Calu3 (cell line): Measurements from ENCODE around the gene CSPG4. TPM values are rescaled to one million over a fixed set of nuclear protein-coding genes. Genes with fewer than 3 reads are reported as not detected.
A peak's percentile ranks its signal among the peaks of the same experiment; 100 is the strongest.
"Not testable (repeated sequence)": the region's sequence is repeated elsewhere in the genome, so short reads cannot be mapped to it uniquely, and the experiment has no call there.

Experiments
- BruUV-seq: library from RNA; stranded (reverse); fragments of 400-500 nt; replicated peaks from 2 replicates; lab custom pipeline; 2021; lab: Mats Ljungman, UMichigan
- CTCF ChIA-PET: fragments of 300-600 bp; sonication (Branson Sonifier 250); formaldehyde crosslinking; loops from one replicate; lab custom pipeline; 2022; ENCODE audit warnings: antibody characterized with exemption; lab: Charles Lee
- DNase-seq: peaks from one replicate; pipeline ENCODE4 v3.0.0; 2022
- H3K27ac Mint-ChIP-seq: one replicate; pipeline ENCODE4 v1.8.0; 2022; ENCODE audit warnings: mixed read lengths; ENCODE audit not compliant: unreplicated experiment
- H3K27me3 Mint-ChIP-seq: one replicate; pipeline ENCODE4 v1.8.0; 2022; ENCODE audit warnings: mixed read lengths; ENCODE audit not compliant: unreplicated experiment
- H3K36me3 Mint-ChIP-seq: one replicate; pipeline ENCODE4 v1.8.0; 2022; ENCODE audit warnings: mild to moderate bottlenecking, moderate library complexity, mixed read lengths; ENCODE audit not compliant: insufficient read depth, unreplicated experiment
- H3K4me1 Mint-ChIP-seq: one replicate; pipeline ENCODE4 v1.8.0; 2022; ENCODE audit warnings: mild to moderate bottlenecking, low read depth, mixed read lengths; ENCODE audit not compliant: unreplicated experiment
- H3K4me3 Mint-ChIP-seq: one replicate; pipeline ENCODE4 v1.8.0; 2022; ENCODE audit warnings: mild to moderate bottlenecking, low read depth, moderate library complexity, mixed read lengths; ENCODE audit not compliant: unreplicated experiment
- H3K9me3 Mint-ChIP-seq: one replicate; pipeline ENCODE4 v1.8.0; 2022; ENCODE audit warnings: low read depth, mixed read lengths; ENCODE audit not compliant: unreplicated experiment
- CTCF ChIP-seq: fragments of 200-600 bp; IDR thresholded peaks from one replicate; pipeline ENCODE4 v1.8.0; 2022; ENCODE audit warnings: antibody characterized with exemption; ENCODE audit not compliant: unreplicated experiment
- intact Hi-C: fragments of 100-400 bp; cut with micrococcal nuclease; formaldehyde crosslinking; loops from one replicate; pipeline ENCODE4 v1.10.0; 2022; ENCODE audit not compliant: unreplicated experiment
- total RNA-seq: library from RNA; stranded (reverse); gene quantifications from 2 replicates; pipeline ENCODE4 v1.2.3, GENCODE V29; 2022

Gene CSPG4
- total RNA-seq, 1 experiment from 2014 or later: not detected

GRCh38 chr15:75731248-75732151 lies 18.9 kb upstream of the CSPG4 start:
- no TSS peak for BruUV-seq
- CTCF ChIA-PET: no interaction called here
- TF ChIP-seq CTCF: no peak
- DNase-seq: no peak
- H3K27ac Mint-ChIP-seq: no peak overlapping the region
- peaks cover 35% of the 10 kb centered on the region for H3K27me3 Mint-ChIP-seq
- intact Hi-C loops: no loop called here
- H3K4me3 Mint-ChIP-seq: no peak overlapping the region
- H3K36me3 Mint-ChIP-seq: peaks cover 11% of the 10 kb centered on the region
- H3K4me1 Mint-ChIP-seq: peaks cover 6% of the 10 kb centered on the region
- no peaks in the 10 kb centered on the region for H3K9me3 Mint-ChIP-seq

DNA sequence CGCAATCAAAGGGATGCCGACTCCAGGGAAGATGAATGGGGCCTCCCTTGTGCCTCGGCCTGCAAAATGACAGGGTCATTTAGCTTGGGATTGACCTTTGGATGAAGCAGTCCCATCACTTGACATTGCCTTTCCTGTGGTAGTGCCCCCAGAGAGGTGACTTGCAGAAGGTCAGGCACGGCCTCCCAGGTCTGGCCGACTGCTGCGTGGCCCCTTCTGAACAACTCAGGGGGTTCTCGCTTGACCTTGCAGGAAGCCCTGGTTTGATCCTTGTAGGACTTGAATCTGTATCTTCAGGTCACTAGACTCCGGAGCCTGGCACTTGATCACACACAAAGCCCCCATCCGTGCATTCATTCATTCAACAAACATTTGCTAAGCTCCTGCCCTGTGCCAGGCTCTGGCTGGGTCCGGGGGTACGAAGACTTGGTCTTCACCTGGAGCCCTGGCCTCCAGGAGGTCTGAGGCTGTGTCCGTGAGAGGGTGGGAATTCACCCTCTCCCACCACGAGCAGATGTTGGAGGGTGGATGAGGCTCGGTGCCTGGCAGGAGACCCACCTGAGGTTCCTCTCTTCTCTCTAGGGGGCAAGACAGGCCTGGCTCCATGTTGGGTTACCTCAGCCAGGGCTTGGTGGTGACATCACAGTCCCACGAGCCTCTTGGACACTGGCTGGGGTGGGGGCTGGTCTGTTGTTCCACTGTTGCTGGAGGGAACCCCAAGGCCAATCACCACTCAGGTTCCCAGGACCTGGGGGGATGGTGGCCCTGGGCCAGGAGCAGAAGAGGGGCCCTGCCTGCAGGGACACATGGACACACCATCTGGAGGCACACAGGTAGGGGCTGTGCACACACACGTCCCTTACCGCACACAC lies 18.0 kb upstream of the CSPG4 start:
- intact Hi-C loops, H3K9me3 Mint-ChIP-seq, BruUV-seq, H3K27ac Mint-ChIP-seq, H3K4me3 Mint-ChIP-seq, CTCF ChIA-PET, DNase-seq, H3K4me1 Mint-ChIP-seq: not testable (repeated sequence)
- peaks cover 11% of the 10 kb centered on the region for H3K36me3 Mint-ChIP-seq
- H3K27me3 Mint-ChIP-seq: peaks cover 38% of the 10 kb centered on the region

GRCh38 chr15:75729326-75730069 lies 16.9 kb upstream of the CSPG4 start:
- intact Hi-C loops: loop anchor here (5.0 kb wide), 1 partner anchor 408 kb away; no protein-coding TSS in a partner anchor
- CTCF ChIA-PET: interaction anchor here (0.9 to 2.9 kb wide), 3 partner anchors 9 to 75 kb away, joined by 3 to 29 read pairs (median 10); no protein-coding TSS in a partner anchor
- no TSS peak for BruUV-seq
- no peak for TF ChIP-seq CTCF
- H3K9me3 Mint-ChIP-seq: no peaks in the 10 kb centered on the region
- no peak overlapping the region for H3K4me3 Mint-ChIP-seq
- H3K27me3 Mint-ChIP-seq: peaks cover 38% of the 10 kb centered on the region
- H3K27ac Mint-ChIP-seq: no peak overlapping the region
- H3K4me1 Mint-ChIP-seq: peaks cover 6% of the 10 kb centered on the region
- H3K36me3 Mint-ChIP-seq: peaks cover 11% of the 10 kb centered on the region
- no peak for DNase-seq

GRCh38 chr15:75727851-75728715 lies 15.4 kb upstream of the CSPG4 start:
- intact Hi-C loops: loop anchor here (1.0 to 5.0 kb wide), 3 partner anchors 74 to 409 kb away; no protein-coding TSS in a partner anchor
- H3K27me3 Mint-ChIP-seq: peaks cover 38% of the 10 kb centered on the region
- H3K36me3 Mint-ChIP-seq: peaks cover 12% of the 10 kb centered on the region
- CTCF ChIA-PET: interaction anchor here (0.7 to 2.9 kb wide), 5 partner anchors 10 to 360 kb away, joined by 3 to 29 read pairs (median 10); partner anchors contain the start of gene MAN2C1
- peak; percentile 73 for TF ChIP-seq CTCF
- no peak overlapping the region for H3K4me3 Mint-ChIP-seq
- H3K9me3 Mint-ChIP-seq: no peaks in the 10 kb centered on the region
- peak overlapping the region; percentile 24 for H3K27ac Mint-ChIP-seq
- DNase-seq: peak; percentile 84
- BruUV-seq: no TSS peak
- peaks cover 6% of the 10 kb centered on the region for H3K4me1 Mint-ChIP-seq
